Kidney glomerular epithelial cell (primary cell): Measurements from ENCODE around the gene CCT7.

ENCODE experiments used
- DNase-seq: peaks from one replicate; lab custom pipeline; 2025; lab: John Stamatoyannopoulos, UW

The CCT7 gene

GRCh38 chr2:73268830-73269685 is 35.0 kb downstream of the CCT7 start:
- no peak for DNase-seq

- DNase-seq = no peak
These were observed 35.8 kb downstream of the CCT7 start for GRCh38 chr2:73269686-73270465.

- DNase-seq = no peak
These were observed 38.2 kb downstream of the CCT7 start for GRCh38 chr2:73272270-73272669.

- DNase-seq = no peak
These were observed 45.7 kb downstream of the CCT7 start for GRCh38 chr2:73279852-73280251.

- no peak for DNase-seq
These were observed 47.1 kb downstream of the CCT7 start for GRCh38 chr2:73281244-73281643.

- DNase-seq = no peak
These were observed 48.9 kb downstream of the CCT7 start for GRCh38 chr2:73282924-73283544.

GRCh38 chr2:73283545-73284295 is 49.6 kb downstream of the CCT7 start:
- no peak for DNase-seq

- no peak for DNase-seq
These were observed 50.4 kb downstream of the CCT7 start, which contains the start of gene FBXO41 for GRCh38 chr2:73284296-73285158. Gene FBXO41, minus strand, starts transcription at chr2:73284478. Its CDS starts 14,848 bp downstream, at chr2:73269630.

GRCh38 chr2:73285159-73285739 is 51.1 kb downstream of the CCT7 start:
- no peak for DNase-seq

GRCh38 chr2:73286134-73286655 is 52.1 kb downstream of the CCT7 start:
- DNase-seq = no peak

GRCh38 chr2:73289304-73289703 is 55.2 kb downstream of the CCT7 start:
- DNase-seq = no peak

- DNase-seq = peak; percentile 25
These were observed 56.1 kb downstream of the CCT7 start for GRCh38 chr2:73290049-73290839.

- DNase-seq = peak; percentile 22
These were observed 57.0 kb downstream of the CCT7 start for GRCh38 chr2:73291093-73291460.

- no peak for DNase-seq
These were observed 57.6 kb downstream of the CCT7 start for GRCh38 chr2:73291461-73292315.

- no peak for DNase-seq
These were observed 58.3 kb downstream of the CCT7 start for GRCh38 chr2:73292316-73292905.

- no peak for DNase-seq
These were observed 58.9 kb downstream of the CCT7 start for GRCh38 chr2:73292906-73293533.

GRCh38 chr2:73293534-73294171 is 59.5 kb downstream of the CCT7 start, which contains the start of gene EGR4:
Gene EGR4, minus strand, starts transcription at chr2:73293548. Its CDS starts 231 bp downstream, at chr2:73293317.
- DNase-seq = peak; percentile 11
